OCI-LY3 (cell line): Measurements from ENCODE around the gene COX17.

Source experiments
- CTCF ChIP-seq: fragments of 200-600, 300-600 bp; sonication (generic); IDR thresholded peaks from 2 replicates; pipeline ENCODE4 v1.5.1; 2014; ENCODE audit warnings: antibody characterized with exemption, low read length, low read depth
- EZH2phosphoT487 ChIP-seq: fragments of 200-600 bp; shearing (Covaris generic); IDR thresholded peaks from 2 replicates; pipeline ENCODE4 v1.6.1; 2018; ENCODE audit warnings: antibody characterized with exemption, mixed run types, low read depth

- TF ChIP-seq CTCF (no peak), EZH2phosphoT487 (no peak)
These were observed 45.8 kb upstream of the COX17 start for GRCh38 chr3:119723022-119723421.
